Fibroblast of lung (primary cell): ENCODE measurements around the gene FAM83B.

Experiments
- EZH2 ChIP-seq: IDR thresholded peaks from 2 replicates; pipeline ENCODE4 v1.5.1; 2012; ENCODE audit warnings: low read length, control low read depth, mild to moderate bottlenecking; ENCODE audit errors: missing control alignments
- TF ChIP-seq, protein P1 (sequence below), 2 donors: IDR thresholded peaks in 1 of 2; conservative IDR thresholded peaks in 1 of 2; 1 replicate in 1 of 2; 2 replicates in 1 of 2; pipeline ENCODE4 v1.5.1; 2011 to 2012; ENCODE audit warnings: low read length in 2 of 2, control low read depth in 1 of 2, inconsistent platforms in 1 of 2, low read depth in 1 of 2, mild to moderate bottlenecking in 1 of 2

DNA sequence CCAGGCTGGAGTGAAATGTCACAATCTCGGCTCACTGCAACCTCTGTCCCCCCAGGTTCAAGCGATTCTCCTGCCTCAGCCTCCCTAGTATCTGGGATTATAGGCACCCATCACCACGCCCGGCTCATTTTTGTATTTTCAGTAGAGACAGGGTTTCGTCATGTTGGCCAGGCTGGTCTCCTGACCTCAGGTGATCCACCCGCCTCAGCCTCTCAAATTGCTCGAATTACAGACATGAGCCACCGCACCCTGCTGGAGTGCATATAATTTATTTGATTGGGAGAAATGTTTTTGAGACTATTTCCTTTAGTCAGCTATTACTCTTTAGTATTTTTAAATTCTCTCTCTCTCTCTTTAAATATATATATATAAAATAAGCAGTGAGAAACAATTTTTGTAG lies 29.8 kb downstream of the FAM83B start:
- TF ChIP-seq, protein P1, sequence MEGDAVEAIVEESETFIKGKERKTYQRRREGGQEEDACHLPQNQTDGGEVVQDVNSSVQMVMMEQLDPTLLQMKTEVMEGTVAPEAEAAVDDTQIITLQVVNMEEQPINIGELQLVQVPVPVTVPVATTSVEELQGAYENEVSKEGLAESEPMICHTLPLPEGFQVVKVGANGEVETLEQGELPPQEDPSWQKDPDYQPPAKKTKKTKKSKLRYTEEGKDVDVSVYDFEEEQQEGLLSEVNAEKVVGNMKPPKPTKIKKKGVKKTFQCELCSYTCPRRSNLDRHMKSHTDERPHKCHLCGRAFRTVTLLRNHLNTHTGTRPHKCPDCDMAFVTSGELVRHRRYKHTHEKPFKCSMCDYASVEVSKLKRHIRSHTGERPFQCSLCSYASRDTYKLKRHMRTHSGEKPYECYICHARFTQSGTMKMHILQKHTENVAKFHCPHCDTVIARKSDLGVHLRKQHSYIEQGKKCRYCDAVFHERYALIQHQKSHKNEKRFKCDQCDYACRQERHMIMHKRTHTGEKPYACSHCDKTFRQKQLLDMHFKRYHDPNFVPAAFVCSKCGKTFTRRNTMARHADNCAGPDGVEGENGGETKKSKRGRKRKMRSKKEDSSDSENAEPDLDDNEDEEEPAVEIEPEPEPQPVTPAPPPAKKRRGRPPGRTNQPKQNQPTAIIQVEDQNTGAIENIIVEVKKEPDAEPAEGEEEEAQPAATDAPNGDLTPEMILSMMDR (conservative IDR thresholded peaks at IDR 0.05 in 1 of 2, IDR thresholded peaks at IDR 0.05 in 1 of 2; ENCODE audit: low read depth in 1 of 2, low read length in 2 of 2): no peak
- no peak for TF ChIP-seq EZH2
